ENCODE data around the gene SMYD1. TPM values are rescaled to one million over a fixed set of nuclear protein-coding genes. Genes with fewer than 3 reads are reported as not detected.

The SMYD1 gene
- total and polyA plus RNA-seq, 2 donors (not counting 3 experiments of a cell fraction or from before 2014, with no cell fraction given) = not detected

- no peaks in the 10 kb centered on the region for H3K4me1 ChIP-seq (ENCODE audit: control insufficient read depth, extremely low read depth, insufficient read depth, low read length)
- no peaks in the 10 kb centered on the region for H3K27me3 ChIP-seq (ENCODE audit: control insufficient read depth in 2 of 2, insufficient read depth in 2 of 2, low read length in 2 of 2)
- no peaks in the 10 kb centered on the region for H3K9me3 ChIP-seq (replicated peaks; ENCODE audit: control insufficient read depth, insufficient read depth, low read length)
- no peaks in the 10 kb centered on the region for H3K79me2 ChIP-seq (ENCODE audit: control insufficient read depth, insufficient read depth, low read length)
- H3K9ac ChIP-seq (replicated peaks; ENCODE audit: extremely low read depth, insufficient read depth, low read length) = no peak overlapping the region
- no peak overlapping the region for H3K4me2 ChIP-seq (ENCODE audit: insufficient read depth, low read length)
- no TSS peak for BruUV-seq (replicated peaks)
- dilution Hi-C loops (cut with MboI; ENCODE audit: extremely low pct_ligation_motif_present, low sequenced_read_pairs) (no loop called here), intact Hi-C loops (cut with micrococcal nuclease) (no loop called here)
- H4K20me1 ChIP-seq (replicated peaks; ENCODE audit: control insufficient read depth, extremely low read depth, insufficient read depth, low read length) = no peaks in the 10 kb centered on the region
- H3K9me1 ChIP-seq (replicated peaks; ENCODE audit: control insufficient read depth, extremely low read depth, insufficient read depth, low read length) = no peaks in the 10 kb centered on the region
- no peaks in the 10 kb centered on the region for H3K36me3 ChIP-seq (ENCODE audit: control insufficient read depth in 2 of 2, extremely low read depth in 1 of 2, insufficient read depth in 2 of 2, low read length in 2 of 2)
- no peak overlapping the region for H2AFZ ChIP-seq (ENCODE audit: low read depth, low read length)
- TF ChIP-seq MYC (IDR thresholded peaks at IDR 0.05; ENCODE audit: low read depth, low read length) (no peak), GATA2 (IDR thresholded peaks at IDR 0.05; ENCODE audit: insufficient read depth, insufficient read length, low read depth, low read length) (no peak), POLR2AphosphoS5 (IDR thresholded peaks at IDR 0.05; ENCODE audit: insufficient read depth, low read depth, low read length) (no peak), FOS (IDR thresholded peaks at IDR 0.05; ENCODE audit: borderline replicate concordance, insufficient read depth, low read length) (no peak), MAX (IDR thresholded peaks at IDR 0.05; ENCODE audit: insufficient read depth, insufficient read length) (no peak), CTCF (IDR thresholded peaks at IDR 0.05; ENCODE audit: extremely low read depth in 1 of 2, insufficient read depth in 1 of 2, low read depth in 1 of 2, low read length in 2 of 2) (no peak), EZH2 (IDR thresholded peaks at IDR 0.05; ENCODE audit: borderline replicate concordance, low read depth, low read length, severe bottlenecking) (no peak), JUN (IDR thresholded peaks at IDR 0.05; ENCODE audit: borderline replicate concordance, insufficient read depth, insufficient read length, low read depth) (no peak), POLR2A (IDR thresholded peaks at IDR 0.05; ENCODE audit: low read depth, low read length) (no peak)
- FAIRE-seq (no peak), DNase-seq (ENCODE audit: low read depth, low spot score) (no peak)
- H3K4me3 ChIP-seq (replicated peaks in 1 of 3; ENCODE audit: insufficient read depth in 1 of 3, low read depth in 1 of 3, low read length in 3 of 3) = no peak overlapping the region
- ChIA-PET CTCF (interaction anchor here (1.7 kb wide), 1 partner anchor 14 kb away, joined by 7 read pairs; no protein-coding TSS in a partner anchor), POLR2A (no interaction called here)
- no peak overlapping the region for H3K27ac ChIP-seq (ENCODE audit: insufficient read depth, low read depth, low read length)
Observed at GRCh38 chr2:88146590-88146989, 79.0 kb downstream of the SMYD1 start.
